HG03558 (cell line): Measurements from ENCODE around the gene NAA50.

Experiments
- ATAC-seq: cut with Tn5 transposase; IDR thresholded peaks from one replicate; pipeline ENCODE4 v1.9.1; 2021; ENCODE audit warnings: moderate number of reproducible peaks; ENCODE audit not compliant: unreplicated experiment; ENCODE audit errors: extremely low read depth

NAA50 gene

DNA sequence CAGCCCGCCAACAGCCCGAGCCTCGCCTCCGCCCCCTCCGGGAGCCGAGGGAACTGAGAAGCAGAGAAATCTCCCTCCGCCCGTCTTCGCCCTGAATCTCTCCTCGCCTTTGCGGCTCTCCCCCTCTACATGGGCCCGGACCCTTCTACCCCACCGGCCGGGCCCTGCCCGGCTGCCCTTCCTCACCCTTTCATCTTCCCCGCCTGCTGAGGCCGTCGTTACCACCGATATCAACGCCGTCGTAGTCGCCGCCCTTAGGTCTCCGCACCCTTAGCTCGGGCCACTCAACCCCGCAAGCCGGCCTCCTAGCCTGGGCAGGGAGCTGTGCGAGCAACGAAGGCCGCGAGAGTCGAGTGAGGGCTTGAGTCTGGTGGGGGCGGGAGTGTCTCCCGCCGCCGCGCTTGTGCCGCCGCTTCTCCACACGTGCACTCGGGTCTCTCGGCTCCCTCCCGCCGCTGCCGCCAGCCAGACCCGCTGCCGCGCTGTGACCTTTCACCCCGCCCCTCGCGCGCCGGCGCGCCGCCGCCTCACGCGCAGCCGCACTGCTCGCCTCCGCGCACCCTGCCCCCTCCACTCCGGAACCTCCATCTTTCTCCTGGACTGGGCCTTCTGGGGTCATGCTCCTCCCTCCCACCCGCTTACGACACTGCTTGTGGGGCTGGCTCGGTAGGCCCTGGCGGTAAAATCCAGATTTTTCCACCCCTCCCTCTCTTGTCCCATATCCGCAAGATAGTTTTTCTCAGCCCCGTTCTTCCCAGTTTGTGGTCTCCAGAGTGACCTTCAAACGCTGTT is at the start of gene NAA50:
NAA50 (minus strand) TSS at position 494 of the 792 bp plus-strand sequence; CDS start at position 194, 300 bp downstream.
- peak; percentile 20 for ATAC-seq

DNA sequence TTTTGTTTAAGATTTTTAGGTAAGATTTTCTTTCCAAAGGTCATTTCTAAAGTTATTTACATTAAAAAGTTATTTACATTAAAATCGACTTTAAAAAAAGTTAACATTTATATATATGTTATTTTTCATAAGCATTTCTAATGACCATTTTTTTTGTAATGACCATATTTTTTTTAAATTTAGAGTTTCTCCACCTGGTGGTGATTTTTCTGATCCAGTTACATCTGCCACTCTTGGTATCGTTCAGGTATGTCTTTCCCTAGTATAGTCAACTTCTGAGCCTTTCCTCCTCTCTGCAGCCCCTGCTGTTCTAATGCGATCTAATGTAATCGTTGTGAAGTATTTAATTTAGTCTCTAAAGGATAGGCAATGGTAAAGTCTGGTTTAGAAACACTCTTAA is 49.6 kb upstream of the NAA50 start:
- no peak for ATAC-seq

DNA sequence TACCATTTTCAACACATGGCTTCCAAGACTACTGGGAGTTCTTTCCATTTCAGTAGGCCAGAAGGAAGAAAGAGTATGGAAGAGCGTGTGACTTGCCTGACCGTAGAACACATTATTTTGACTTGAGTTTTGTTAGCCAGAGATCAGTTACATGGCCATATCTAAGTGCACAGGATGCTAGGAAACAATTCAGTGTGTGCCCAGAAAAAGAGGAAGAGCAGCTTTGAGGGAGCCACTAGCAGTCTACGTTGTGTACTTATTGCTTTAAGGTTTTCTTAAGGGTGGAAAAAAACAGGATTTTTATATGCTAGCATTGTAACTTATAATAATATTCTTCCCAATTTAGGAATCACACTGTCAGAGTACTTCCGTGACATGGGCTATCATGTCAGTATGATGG is 48.5 kb upstream of the NAA50 start:
- ATAC-seq, result no peak

DNA sequence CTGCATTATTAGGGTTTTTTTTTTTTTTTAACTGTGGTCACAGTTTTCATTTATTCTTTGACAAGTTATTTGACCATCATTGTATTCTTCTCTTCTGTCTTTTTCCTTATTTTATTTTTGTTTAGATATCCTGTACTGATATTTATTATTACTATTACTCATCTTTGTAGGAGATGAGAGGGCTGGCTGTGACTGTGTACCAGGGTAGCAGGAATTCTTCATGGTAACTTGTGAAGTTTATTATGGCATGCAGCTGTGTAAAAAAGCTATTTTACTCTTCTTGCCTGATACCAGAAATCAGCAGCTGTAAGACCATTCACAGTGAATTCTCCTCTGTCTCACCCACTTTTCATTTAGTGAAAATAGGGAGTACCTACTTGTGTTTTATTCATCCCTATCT is 45.3 kb upstream of the NAA50 start:
- ATAC-seq, result no peak

DNA sequence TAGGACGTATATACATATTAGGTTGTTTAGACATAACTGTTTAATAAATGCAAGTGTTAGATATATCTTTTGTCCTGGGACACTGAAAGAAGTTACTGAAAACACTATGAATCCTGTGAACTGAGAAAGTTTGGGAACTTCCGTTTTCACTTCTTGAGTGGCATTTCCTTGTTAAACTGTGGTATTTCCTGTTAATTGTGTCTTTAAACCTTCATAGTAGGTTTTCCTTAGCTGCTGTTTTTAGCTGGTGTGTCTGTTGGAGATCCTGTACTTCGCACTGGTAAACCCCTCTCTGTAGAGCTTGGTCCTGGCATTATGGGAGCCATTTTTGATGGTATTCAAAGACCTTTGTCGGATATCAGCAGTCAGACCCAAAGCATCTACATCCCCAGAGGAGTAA is 37.9 kb upstream of the NAA50 start:
- no peak for ATAC-seq

DNA sequence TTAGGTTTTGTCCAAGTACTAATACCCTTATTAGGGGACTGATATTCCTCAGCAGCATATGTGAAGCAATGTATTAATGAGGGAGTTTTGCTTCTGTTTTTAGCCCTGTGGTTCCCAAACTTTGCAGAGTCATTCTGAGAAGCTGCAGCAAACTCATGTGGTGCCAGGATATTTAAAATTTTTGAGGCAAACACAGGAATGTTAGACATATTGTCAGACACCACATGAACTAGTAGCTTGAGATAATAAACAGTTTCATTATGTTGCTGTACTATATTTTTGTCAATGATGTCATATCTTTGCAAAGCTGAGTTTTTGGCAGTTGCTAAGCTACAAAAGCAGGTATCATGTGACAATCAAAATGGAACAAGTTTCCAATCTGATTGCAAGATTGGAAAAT is 37.4 kb upstream of the NAA50 start:
- peak; percentile 69 for ATAC-seq

DNA sequence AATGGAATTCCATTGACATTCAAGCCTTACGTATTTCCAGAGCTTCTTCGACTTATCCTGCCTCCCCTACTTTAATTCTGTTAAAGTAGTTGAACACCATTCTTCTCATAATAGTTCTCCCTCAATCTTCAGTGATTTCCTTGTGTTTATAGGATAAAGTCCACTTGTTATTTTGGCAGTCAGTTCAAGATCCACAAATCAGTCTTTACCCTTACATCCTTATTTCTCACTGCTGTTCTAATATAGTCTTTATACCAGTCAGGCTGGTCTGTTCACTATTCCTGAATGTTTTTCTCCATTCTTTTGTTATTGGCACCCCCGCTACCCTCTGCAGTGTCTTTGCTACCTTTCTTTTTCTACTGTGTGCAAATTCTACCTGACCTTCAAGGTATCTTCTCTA is 30.5 kb upstream of the NAA50 start:
- ATAC-seq, result no peak

DNA sequence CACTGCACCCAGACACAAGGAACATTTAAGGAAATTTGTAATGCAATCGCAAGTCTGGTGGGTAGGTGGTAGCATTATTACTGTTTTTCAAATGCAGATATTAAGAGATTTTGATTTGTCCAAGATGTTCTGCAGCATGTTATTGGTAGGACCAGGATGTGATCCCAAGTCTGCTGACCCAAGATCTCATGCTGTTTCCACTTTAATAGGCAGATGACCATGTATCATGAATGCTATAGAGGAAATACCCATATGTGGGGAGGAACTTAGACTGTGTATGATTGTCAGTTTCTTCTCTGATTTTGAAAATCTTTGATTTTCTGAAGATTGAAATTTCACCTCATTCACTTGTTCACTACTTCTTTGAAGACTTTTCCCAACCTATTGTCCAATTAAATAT is 29.5 kb upstream of the NAA50 start:
- ATAC-seq, result no peak

DNA sequence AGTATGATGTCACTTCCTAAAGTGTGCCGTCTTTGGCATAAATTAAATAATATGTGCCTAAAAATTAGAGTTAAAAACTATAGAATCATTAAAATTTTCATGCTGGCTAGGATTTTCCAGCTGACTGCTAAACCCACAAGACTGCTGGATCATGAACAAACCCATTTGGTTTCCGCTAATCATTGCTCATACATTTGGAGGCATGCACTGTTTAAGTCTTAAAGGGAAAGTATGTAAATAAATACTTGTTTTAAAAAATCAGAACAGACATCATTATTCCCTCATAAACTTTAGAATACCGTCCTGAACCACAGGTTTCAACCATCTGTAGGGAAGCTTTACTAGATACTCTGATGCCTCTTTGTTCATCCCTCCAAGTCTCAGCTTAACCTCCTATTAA is 27.3 kb upstream of the NAA50 start:
- no peak for ATAC-seq

DNA sequence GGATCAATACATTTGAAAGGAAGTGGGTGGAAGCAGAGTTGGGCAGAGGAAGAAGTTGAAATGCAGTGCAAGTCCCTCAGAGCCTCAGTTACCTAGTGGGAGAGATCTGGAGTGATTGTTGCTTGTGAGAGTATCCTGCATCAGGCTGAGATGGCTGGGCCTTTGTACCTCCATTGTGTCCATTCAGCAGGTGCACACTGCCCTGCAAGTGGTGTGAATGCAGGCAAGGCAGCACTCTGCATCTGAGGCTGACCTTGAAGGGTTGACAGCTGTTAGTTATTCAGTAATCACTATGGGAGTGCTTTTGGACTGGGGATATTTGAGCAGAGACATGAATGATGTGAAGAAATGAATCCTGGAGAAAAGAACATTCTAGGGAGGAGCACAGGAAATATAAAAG is 25.9 kb upstream of the NAA50 start:
- ATAC-seq, result no peak

DNA sequence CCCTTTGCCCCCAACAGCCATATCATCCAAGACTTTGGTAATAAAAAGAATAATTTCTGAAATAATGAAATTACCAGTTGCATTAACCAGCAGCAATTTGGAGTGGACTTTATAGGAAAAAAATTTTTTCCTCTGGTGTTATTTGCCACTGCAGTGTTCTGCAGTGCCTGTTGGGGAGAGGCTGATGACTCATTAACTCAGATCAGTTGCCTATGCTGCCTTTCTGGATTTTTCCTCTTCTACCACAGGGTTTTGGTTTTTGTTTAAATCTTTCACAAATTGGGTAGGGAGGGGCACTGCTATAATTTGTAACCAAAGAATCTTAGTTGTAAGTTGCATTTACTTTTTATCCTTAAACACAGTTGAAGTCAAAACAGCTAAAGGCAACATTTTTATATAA is 23.5 kb upstream of the NAA50 start:
- ATAC-seq, result peak; percentile 55

DNA sequence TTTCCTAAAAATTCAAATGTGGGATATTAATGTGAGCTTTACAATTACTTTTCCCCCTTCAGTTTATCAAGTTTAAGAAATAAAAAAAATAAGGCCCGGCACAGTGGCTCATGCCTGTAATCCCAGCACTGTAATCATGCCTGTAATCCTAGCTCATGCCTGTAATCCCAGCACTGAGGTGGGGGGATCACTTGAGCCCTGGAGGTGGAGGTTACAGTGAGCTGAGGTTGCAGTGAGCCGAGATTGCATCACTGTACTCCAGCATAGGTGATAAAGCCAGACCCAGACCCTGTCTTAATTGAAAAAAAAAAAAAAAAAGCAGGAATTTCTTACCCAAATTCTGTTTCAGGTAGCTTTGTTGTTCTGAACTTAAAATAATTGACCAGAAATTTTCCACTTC is 18.6 kb upstream of the NAA50 start:
- no peak for ATAC-seq

DNA sequence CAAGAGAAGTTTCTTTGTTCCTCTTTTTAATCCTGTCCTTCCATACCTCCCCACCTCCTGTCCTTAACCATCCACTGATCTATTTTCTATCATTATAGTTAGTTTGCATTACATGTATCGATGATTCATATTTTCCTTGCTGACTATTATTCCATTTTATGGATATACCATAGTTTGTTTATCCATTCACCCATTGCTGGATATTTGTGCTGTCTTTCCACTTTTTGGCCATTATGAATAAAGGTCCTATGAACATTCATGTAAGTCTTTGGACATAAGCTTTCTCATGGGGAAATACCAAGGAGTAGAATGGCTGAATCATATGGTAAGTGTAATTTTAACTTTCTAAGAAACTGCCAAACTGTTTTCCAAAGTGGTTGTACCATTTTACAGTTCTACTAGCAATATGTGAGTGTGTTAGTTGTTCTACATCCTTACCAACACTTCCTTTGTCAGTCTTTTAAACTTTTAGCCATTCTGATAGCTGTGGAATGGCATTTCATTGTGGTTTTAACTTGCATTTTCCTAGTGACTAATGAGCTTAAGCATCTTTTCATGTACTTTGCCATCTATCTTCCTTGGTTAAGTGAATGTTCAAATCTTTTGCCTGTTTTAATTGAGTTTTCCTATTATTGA is 12.5 kb upstream of the NAA50 start:
- no peak for ATAC-seq

DNA sequence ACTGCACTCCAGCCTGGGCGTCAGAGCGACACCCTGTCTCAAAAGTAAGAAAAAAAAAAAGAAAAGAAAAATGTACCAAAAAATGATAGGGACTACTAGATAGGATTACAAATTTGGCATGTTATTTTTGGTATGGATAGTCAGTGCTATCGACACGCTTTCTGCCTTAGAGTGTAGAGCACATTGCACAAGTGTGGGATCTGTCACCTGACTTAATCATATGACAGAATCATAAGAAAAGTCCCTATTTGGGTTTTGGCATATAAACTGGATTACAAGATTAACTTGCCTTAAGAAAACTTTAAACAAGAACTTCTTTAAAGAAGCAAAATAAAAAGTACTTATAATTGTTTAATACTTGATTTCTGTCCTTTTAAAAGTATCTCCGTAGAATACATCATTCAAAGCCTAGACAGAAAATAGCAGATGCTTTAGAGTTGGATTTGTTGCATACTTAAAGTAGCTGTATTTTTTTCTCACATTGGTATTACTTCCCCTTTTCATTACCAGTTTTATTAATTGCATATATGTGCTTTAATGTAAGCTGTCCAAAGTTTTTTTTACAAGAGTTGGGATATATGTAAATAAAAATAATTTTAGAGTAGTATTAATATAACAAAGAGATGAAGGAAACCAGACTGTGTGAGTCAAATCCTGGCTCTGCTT is 8.6 kb upstream of the NAA50 start:
- ATAC-seq, result no peak

DNA sequence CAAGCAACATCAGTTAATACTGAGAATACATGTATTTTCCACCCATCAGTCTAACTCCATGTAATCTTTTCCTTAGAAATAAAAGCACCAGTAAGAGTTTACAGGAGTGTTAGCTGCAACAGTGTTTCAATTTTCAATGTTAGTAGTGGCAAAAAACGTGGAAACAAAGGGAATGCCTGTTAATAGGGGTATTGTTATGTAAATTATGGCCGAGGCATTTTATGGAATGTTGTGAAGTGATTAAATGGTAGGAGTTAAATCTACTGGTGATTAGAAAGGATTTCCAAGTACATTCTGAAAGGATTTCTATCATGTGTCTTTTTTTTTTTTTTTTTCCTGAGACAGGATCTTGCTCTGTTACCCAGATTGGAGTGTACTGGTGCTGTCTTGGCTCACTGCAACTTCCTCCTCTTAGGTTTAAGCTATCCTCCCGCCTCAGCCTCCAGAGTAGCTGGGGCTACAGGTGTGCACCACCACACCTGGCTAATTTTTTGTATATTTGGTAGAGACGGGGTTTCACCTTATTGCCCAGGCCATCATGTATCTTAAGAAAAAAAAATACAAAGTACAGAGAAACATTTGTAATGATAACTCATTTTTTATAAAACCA is 7.4 kb upstream of the NAA50 start:
- ATAC-seq, result no peak

DNA sequence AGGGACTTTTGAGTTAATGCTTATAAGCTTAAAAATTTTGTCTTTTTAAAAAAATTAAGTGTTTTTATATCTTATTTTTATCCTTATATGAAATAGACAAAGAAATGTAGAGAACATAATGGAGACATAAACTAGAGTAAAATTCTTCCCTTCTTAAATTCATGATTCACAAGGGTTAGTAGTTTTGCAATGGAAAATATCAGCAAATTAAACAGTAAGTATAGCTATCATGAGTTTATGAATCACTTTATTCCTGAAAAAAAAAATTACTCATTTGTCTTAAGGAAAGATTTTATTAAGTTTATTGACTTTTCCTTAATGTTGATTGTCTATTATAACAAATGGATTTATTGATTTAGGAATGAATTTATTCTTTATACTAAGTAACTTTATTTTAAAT is 5.1 kb upstream of the NAA50 start:
- ATAC-seq, result no peak

DNA sequence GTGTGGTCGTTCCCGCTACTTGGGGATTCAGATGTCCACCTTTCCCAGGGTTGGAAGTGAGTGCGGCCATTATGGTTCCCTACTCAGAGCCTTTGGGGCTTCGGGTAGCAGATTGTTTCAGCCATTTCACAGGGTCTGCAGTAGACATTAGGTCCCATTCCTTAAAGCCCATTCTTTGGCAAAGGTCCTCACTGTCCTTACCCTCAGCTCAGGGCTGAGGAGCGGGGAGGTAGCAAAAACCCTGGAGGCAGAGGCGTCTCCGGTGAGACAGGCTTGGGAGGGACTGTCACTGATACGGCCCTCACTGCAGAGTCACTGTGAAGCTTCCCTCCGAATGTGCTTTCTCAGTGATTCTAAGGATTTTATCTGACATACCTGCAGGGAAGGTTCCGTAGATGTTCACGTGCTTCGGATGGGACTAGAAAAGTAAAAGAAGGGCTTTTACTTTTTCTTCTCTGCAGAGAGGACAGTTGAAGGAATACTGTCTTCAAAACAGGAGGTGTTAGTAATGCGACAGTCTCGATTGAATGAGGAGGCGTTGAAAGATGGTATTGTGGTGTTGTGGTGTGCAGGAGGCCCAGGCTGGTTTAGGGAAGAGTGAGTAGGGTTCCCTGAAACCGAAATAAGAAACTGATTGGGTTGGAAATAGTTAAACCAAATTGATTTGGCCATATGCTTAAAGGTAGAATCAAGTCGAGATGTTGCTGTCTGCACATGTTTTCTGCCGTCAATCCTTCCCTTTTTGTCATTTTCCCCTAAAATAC is 1.4 kb upstream of the NAA50 start:
- ATAC-seq, result no peak

DNA sequence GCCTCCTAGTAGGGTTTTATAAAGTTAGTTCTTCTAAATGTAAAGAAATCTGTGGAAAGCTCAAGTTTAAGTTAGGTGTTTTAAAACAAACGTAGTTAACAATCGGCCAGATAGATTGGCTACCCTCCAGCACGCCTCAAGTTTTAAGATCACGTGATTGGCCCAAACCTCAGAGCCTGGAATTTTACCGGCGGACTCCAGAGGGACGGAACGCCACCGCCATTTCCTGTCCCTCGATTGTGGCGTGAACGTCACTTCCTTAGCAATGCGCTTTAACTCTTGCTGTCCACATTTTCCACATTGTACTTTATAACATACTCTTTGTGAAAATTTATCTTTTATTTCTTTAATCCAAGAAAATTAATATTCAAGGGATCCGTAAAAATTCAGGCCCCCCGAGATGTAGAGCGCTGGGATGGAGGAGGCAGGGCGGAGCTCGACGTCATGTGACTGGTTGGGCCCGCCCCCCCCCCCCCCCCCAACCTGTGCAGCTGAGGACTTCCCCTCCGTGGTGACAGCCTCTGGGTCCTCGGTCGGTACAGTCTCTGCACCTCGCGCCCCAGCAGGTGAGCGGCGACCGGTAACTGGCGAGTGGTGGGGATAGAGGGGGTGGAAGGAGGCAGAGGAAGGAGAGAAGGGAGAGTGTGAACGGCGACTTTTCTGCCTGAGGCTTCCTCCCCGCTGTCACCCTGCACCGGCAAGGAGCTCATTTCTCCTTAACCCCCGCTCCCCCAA is 666 bp upstream of the NAA50 start, which contains the start of gene ATP6V1A:
ATP6V1A (plus strand) TSS at position 488 of the 735 bp plus-strand sequence. CDS start 31,719 bp downstream, outside the sequence.
- no peak for ATAC-seq

DNA sequence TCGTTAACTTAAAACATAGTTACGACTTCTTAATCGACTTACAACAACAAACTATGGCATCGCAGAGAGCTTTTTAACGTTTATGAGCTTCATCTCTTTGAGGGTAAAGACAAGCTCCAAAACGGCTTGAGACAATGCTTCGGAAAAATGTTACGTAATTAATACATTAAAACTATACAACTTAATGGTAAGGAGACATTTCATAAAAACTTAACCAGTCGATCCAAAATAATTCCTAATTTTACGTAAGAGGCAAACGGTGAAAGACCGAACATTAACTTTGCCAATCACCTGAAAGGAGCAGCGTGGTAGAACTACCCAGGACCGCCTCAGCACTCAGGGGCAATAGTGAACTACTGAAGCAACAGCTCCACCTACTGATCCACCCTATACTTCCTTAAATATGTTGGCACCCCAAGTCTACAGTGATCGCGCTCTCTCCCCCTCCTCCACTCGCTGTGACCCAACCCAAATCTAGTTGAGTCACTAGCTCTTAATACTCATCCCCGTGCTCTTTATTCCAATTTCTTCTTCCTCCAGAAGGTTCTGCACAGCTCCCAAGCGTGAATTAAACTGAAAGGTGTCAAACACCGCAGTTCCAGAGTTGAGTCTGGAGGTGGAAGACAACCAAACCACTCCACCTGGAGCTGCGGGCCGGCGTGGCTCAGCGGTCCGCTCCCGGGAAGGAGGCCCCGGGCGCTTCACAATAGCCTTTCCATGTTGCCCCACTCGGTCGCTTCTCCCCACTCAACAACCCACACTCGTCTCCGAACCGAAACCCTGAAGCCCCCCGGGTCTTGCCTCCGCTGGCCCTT is 901 bp downstream of the NAA50 start:
- ATAC-seq, result peak; percentile 45
